ENCODE measurements around the gene MARK3. TPM values are rescaled to one million over a fixed set of nuclear protein-coding genes. Genes with fewer than 3 reads are reported as not detected.

MARK3 gene
- total RNA-seq, 1 donor from 2014 or later = 72.3 TPM

GRCh38 chr14:103512701-103513611, 127.7 kb downstream of the MARK3 start:
- peak; percentile 45 for DNase-seq (ENCODE audit: low spot score)

- no peak for DNase-seq (ENCODE audit: low spot score)
Observed at GRCh38 chr14:103514596-103515421, 129.6 kb downstream of the MARK3 start.

GRCh38 chr14:103516426-103517173, 131.4 kb downstream of the MARK3 start:
- no peak for DNase-seq (ENCODE audit: low spot score)

GRCh38 chr14:103517174-103517566, 132.0 kb downstream of the MARK3 start:
- DNase-seq (ENCODE audit: low spot score) = no peak

- no peak for DNase-seq (ENCODE audit: low spot score)
Observed at GRCh38 chr14:103517721-103518421, 132.7 kb downstream of the MARK3 start.

- DNase-seq (ENCODE audit: low spot score) = peak; percentile 61
Observed at GRCh38 chr14:103518422-103519042, 133.3 kb downstream of the MARK3 start.

- DNase-seq (ENCODE audit: low spot score) = no peak
Observed at GRCh38 chr14:103519043-103519836, 134.0 kb downstream of the MARK3 start.

GRCh38 chr14:103519837-103520212, 134.6 kb downstream of the MARK3 start:
- DNase-seq (ENCODE audit: low spot score) = no peak

- DNase-seq (ENCODE audit: low spot score) = no peak
Observed at GRCh38 chr14:103520269-103520656, 135.0 kb downstream of the MARK3 start.

- DNase-seq (ENCODE audit: low spot score) = peak; percentile 70
Observed at GRCh38 chr14:103520657-103521437, 135.6 kb downstream of the MARK3 start.

GRCh38 chr14:103521438-103521950, 136.3 kb downstream of the MARK3 start:
- no peak for DNase-seq (ENCODE audit: low spot score)

- no peak for DNase-seq (ENCODE audit: low spot score)
Observed at GRCh38 chr14:103521951-103522563, 136.8 kb downstream of the MARK3 start.

GRCh38 chr14:103522649-103523574, 137.7 kb downstream of the MARK3 start, which contains the start of gene CKB:
CKB (minus strand) TSS chr14:103522830; CDS start chr14:103522493, 337 bp downstream.
- peak; percentile 57 for DNase-seq (ENCODE audit: low spot score)

- no peak for DNase-seq (ENCODE audit: low spot score)
Observed at GRCh38 chr14:103523575-103523954, 138.3 kb downstream of the MARK3 start.

GRCh38 chr14:103524002-103524935, 139.1 kb downstream of the MARK3 start:
- DNase-seq (ENCODE audit: low spot score) = no peak

Measured in mucosa of gallbladder (tissue), 1 donor.